Measurements from ENCODE around the gene PPP1R7. TPM values are rescaled to one million over a fixed set of nuclear protein-coding genes. Genes with fewer than 3 reads are reported as not detected.

Gene PPP1R7
- total RNA-seq, 4 donors from 2014 or later = 37.8 to 104 (median 44.4) TPM

GRCh38 chr2:241202268-241202585 is 52.0 kb downstream of the PPP1R7 start:
- Histone ChIP-seq H3K4me1 (no peaks in the 10 kb centered on the region), H3K4me3 (no peak overlapping the region), H3K27ac (no peak overlapping the region), H3K27me3 (no peaks in the 10 kb centered on the region), H3K9me3 (no peaks in the 10 kb centered on the region), H3K36me3 (no peaks in the 10 kb centered on the region)
- TF ChIP-seq POLR2A (IDR thresholded peaks at IDR 0.05) (no peak), EP300 (IDR thresholded peaks at IDR 0.05) (no peak), POLR2AphosphoS5 (IDR thresholded peaks at IDR 0.05) (no peak), CTCF (IDR thresholded peaks at IDR 0.05) (no peak)
- 100% methylated on average over 5 of the region's 15 CpGs for WGBS
- no peak for DNase-seq (ENCODE audit: low spot score in 2 of 2)

- TF ChIP-seq POLR2A (IDR thresholded peaks at IDR 0.05) (no peak), EP300 (IDR thresholded peaks at IDR 0.05) (no peak), POLR2AphosphoS5 (IDR thresholded peaks at IDR 0.05) (no peak), CTCF (IDR thresholded peaks at IDR 0.05) (no peak)
- DNase-seq (ENCODE audit: low spot score in 2 of 2) = no peak
- Histone ChIP-seq H3K36me3 (no peaks in the 10 kb centered on the region), H3K4me1 (no peaks in the 10 kb centered on the region), H3K9me3 (no peaks in the 10 kb centered on the region), H3K4me3 (no peak overlapping the region), H3K27me3 (no peaks in the 10 kb centered on the region), H3K27ac (no peak overlapping the region)
- 100% methylated on average over 2 of the region's 9 CpGs for WGBS
These were observed 52.4 kb downstream of the PPP1R7 start for GRCh38 chr2:241202681-241203080.

GRCh38 chr2:241203218-241204009 is 53.1 kb downstream of the PPP1R7 start:
- H3K4me1 ChIP-seq = no peaks in the 10 kb centered on the region
- no peaks in the 10 kb centered on the region for H3K36me3 ChIP-seq
- no peak overlapping the region for H3K27ac ChIP-seq
- no peak for DNase-seq (ENCODE audit: low spot score in 2 of 2)
- H3K9me3 ChIP-seq = no peaks in the 10 kb centered on the region
- WGBS = 72% methylated on average over 13 of the region's 27 CpGs
- H3K27me3 ChIP-seq = no peaks in the 10 kb centered on the region
- H3K4me3 ChIP-seq = no peak overlapping the region
- no peak for TF ChIP-seq POLR2AphosphoS5 (IDR thresholded peaks at IDR 0.05)
- TF ChIP-seq POLR2A (IDR thresholded peaks at IDR 0.05) = no peak
- no peak for TF ChIP-seq CTCF (IDR thresholded peaks at IDR 0.05)

GRCh38 chr2:241204010-241204384 is 53.7 kb downstream of the PPP1R7 start:
- H3K9me3 ChIP-seq = no peaks in the 10 kb centered on the region
- no peak for TF ChIP-seq POLR2AphosphoS5 (IDR thresholded peaks at IDR 0.05)
- no peak for TF ChIP-seq EP300 (IDR thresholded peaks at IDR 0.05)
- TF ChIP-seq POLR2A (IDR thresholded peaks at IDR 0.05) = no peak
- no peak for TF ChIP-seq CTCF (IDR thresholded peaks at IDR 0.05)
- no peaks in the 10 kb centered on the region for H3K27me3 ChIP-seq
- WGBS = 66% methylated on average over 2 of the region's 10 CpGs
- H3K27ac ChIP-seq = no peak overlapping the region
- no peak overlapping the region for H3K4me3 ChIP-seq
- DNase-seq (ENCODE audit: low spot score in 2 of 2) = no peak
- H3K36me3 ChIP-seq = no peaks in the 10 kb centered on the region
- no peaks in the 10 kb centered on the region for H3K4me1 ChIP-seq

- Histone ChIP-seq H3K27ac (no peak overlapping the region), H3K4me1 (no peaks in the 10 kb centered on the region), H3K36me3 (no peaks in the 10 kb centered on the region), H3K4me3 (no peak overlapping the region), H3K27me3 (no peaks in the 10 kb centered on the region), H3K9me3 (no peaks in the 10 kb centered on the region)
- WGBS = 71% methylated on average over 3 of the region's 4 CpGs
- DNase-seq (ENCODE audit: low spot score in 2 of 2) = no peak
- no peak for TF ChIP-seq POLR2A (IDR thresholded peaks at IDR 0.05)
- no peak for TF ChIP-seq EP300 (IDR thresholded peaks at IDR 0.05)
- TF ChIP-seq POLR2AphosphoS5 (IDR thresholded peaks at IDR 0.05) = no peak
- no peak for TF ChIP-seq CTCF (IDR thresholded peaks at IDR 0.05)
These were observed 54.2 kb downstream of the PPP1R7 start for GRCh38 chr2:241204490-241204889.
